IMR-90 (cell line): ENCODE measurements around the gene SWI5. TPM values are rescaled to one million over a fixed set of nuclear protein-coding genes. Genes with fewer than 3 reads are reported as not detected.

Source experiments
- ATAC-seq: fragments of 200-7000 bp; cut with Tn5 transposase; 2 replicates; pipeline ENCODE4 v1.9.1; 2020; ENCODE audit warnings: low read depth, mild to moderate bottlenecking, moderate library complexity
- BruUV-seq: library from RNA; stranded (reverse); fragments of 400-500 nt; replicated peaks from 2 replicates; lab custom pipeline; 2021; lab: Mats Ljungman, UMichigan
- CTCF ChIA-PET: fragments of 300-600 bp; formaldehyde crosslinking; extraction: SDS; loops from one replicate; lab custom pipeline; 2021; ENCODE audit warnings: antibody characterized with exemption; lab: Yijun Ruan, JAX
- POLR2A ChIA-PET: fragments of 300-600 bp; sonication (Branson Sonifier 250); formaldehyde crosslinking; loops from one replicate; lab custom pipeline; 2022; ENCODE audit warnings: antibody characterized with exemption; ENCODE audit not compliant: unreplicated experiment; lab: Charles Lee
- DNase-seq: peaks from one replicate; pipeline ENCODE4 v3.0.0; 2013
- H2AFZ ChIP-seq: replicated peaks from 2 replicates; pipeline ENCODE3; 2013; ENCODE audit warnings: low read length, mild to moderate bottlenecking; ENCODE audit not compliant: poor library complexity
- H2AK5ac ChIP-seq: 2 replicates; pipeline ENCODE4 v1.6.1; 2013; ENCODE audit warnings: low read depth, low read length, inconsistent platforms
- H2AK9ac ChIP-seq: replicated peaks from 2 replicates; pipeline ENCODE3; 2013; ENCODE audit warnings: mild to moderate bottlenecking, low read depth, low read length, moderate library complexity; ENCODE audit not compliant: poor library complexity
- H2BK120ac ChIP-seq: 2 replicates; pipeline ENCODE4 v1.6.1; 2013; ENCODE audit warnings: low read depth, low read length, inconsistent platforms
- H2BK15ac ChIP-seq: 3 replicates; pipeline ENCODE4 v1.6.1; 2013; ENCODE audit warnings: low read depth, low read length, inconsistent platforms
- H2BK20ac ChIP-seq: 2 replicates; pipeline ENCODE4 v1.6.1; 2013; ENCODE audit warnings: low read depth, mild to moderate bottlenecking, inconsistent platforms, low read length, moderate library complexity
- H2BK5ac ChIP-seq: 2 replicates; pipeline ENCODE4 v1.6.1; 2013; ENCODE audit warnings: mild to moderate bottlenecking, low read depth, low read length, inconsistent platforms; ENCODE audit not compliant: poor library complexity, severe bottlenecking
- H3K14ac ChIP-seq: replicated peaks from 2 replicates; pipeline ENCODE4 v1.6.1; 2013; ENCODE audit warnings: low read depth, low read length, inconsistent platforms
- H3K18ac ChIP-seq: 2 replicates; pipeline ENCODE4 v1.6.1; 2013; ENCODE audit warnings: low read depth, low read length, control low read depth
- H3K23ac ChIP-seq: 2 replicates; pipeline ENCODE4 v1.6.1; 2013; ENCODE audit warnings: low read depth, low read length, inconsistent platforms
- H3K27ac ChIP-seq: 2 replicates; pipeline ENCODE4 v1.5.1; 2013; ENCODE audit warnings: mild to moderate bottlenecking, control low read depth, low read length; ENCODE audit not compliant: insufficient read depth
- H3K27me3 ChIP-seq: 2 replicates; pipeline ENCODE4 v1.6.1; 2013; ENCODE audit warnings: low read length; ENCODE audit not compliant: control insufficient read depth, insufficient read depth
- H3K36me3 ChIP-seq: 2 replicates; pipeline ENCODE4 v1.6.1; 2013; ENCODE audit warnings: low read length, mixed read lengths; ENCODE audit not compliant: control insufficient read depth, insufficient read depth
- H3K4ac ChIP-seq: 2 replicates; pipeline ENCODE4 v1.6.1; 2013; ENCODE audit warnings: low read depth, low read length, inconsistent platforms
- H3K4me1 ChIP-seq: 2 replicates; pipeline ENCODE4 v1.6.1; 2013; ENCODE audit warnings: low read length, mixed read lengths; ENCODE audit not compliant: control insufficient read depth, insufficient read depth
- H3K4me2 ChIP-seq: 2 replicates; pipeline ENCODE4 v1.6.1; 2013; ENCODE audit warnings: low read depth, mild to moderate bottlenecking, control low read depth, low read length, moderate library complexity
- H3K4me3 ChIP-seq: 2 replicates; pipeline ENCODE4 v1.5.1; 2013; ENCODE audit warnings: low read depth, mild to moderate bottlenecking, control low read depth, low read length, moderate library complexity; ENCODE audit not compliant: insufficient read depth
- H3K56ac ChIP-seq: 2 replicates; pipeline ENCODE4 v1.6.1; 2013; ENCODE audit warnings: low read length, inconsistent platforms; ENCODE audit not compliant: insufficient read depth; ENCODE audit errors: extremely low read depth
- H3K79me1 ChIP-seq, 2 experiments: 2 replicates each; pipeline ENCODE4 v1.6.1; 2013; ENCODE audit warnings: low read length in 2 of 2, inconsistent platforms in 1 of 2, low read depth in 1 of 2
- H3K9ac ChIP-seq: 2 replicates; pipeline ENCODE4 v1.6.1; 2013; ENCODE audit warnings: low read depth, low read length, control low read depth
- H3K9me1 ChIP-seq: 2 replicates; pipeline ENCODE4 v1.6.1; 2013; ENCODE audit warnings: low read length, inconsistent platforms; ENCODE audit not compliant: insufficient read depth
- H3K9me3 ChIP-seq: 2 replicates; pipeline ENCODE4 v1.6.1; 2013; ENCODE audit warnings: low read length; ENCODE audit not compliant: control insufficient read depth, insufficient read depth
- H4K20me1 ChIP-seq: 2 replicates; pipeline ENCODE4 v1.6.1; 2013; ENCODE audit warnings: low read length, inconsistent platforms; ENCODE audit not compliant: insufficient read depth
- H4K5ac ChIP-seq: 2 replicates; pipeline ENCODE4 v1.6.1; 2013; ENCODE audit warnings: mild to moderate bottlenecking, low read depth, low read length, control low read depth
- H4K8ac ChIP-seq, 2 experiments: 2 replicates each; pipeline ENCODE4 v1.6.1; 2013; ENCODE audit warnings: low read depth in 2 of 2, low read length in 2 of 2, control low read depth in 1 of 2, inconsistent platforms in 1 of 2
- H4K91ac ChIP-seq: 2 replicates; pipeline ENCODE4 v1.6.1; 2013; ENCODE audit warnings: low read depth, low read length, inconsistent platforms; ENCODE audit not compliant: insufficient read depth
- BHLHE40 ChIP-seq: fragments of 150-350 bp; IDR thresholded peaks from 2 replicates; pipeline ENCODE4 v1.6.1; 2016; ENCODE audit warnings: mild to moderate bottlenecking, low read depth, low read length
- CHD1 ChIP-seq: IDR thresholded peaks from 2 replicates; pipeline ENCODE4 v1.6.1; 2012; ENCODE audit warnings: low read depth, low read length, improper control_type of control experiment
- CTCF ChIP-seq: conservative IDR thresholded peaks from 2 replicates; pipeline ENCODE4 v1.5.1; 2012; ENCODE audit warnings: mild to moderate bottlenecking, low read depth, low read length, improper control_type of control experiment
- ELK1 ChIP-seq: fragments of 150-350 bp; IDR thresholded peaks from 2 replicates; pipeline ENCODE4 v1.6.1; 2016; ENCODE audit warnings: low read depth, mild to moderate bottlenecking, low read length, moderate library complexity, borderline replicate concordance
- FOS ChIP-seq: fragments of 150-350 bp; IDR thresholded peaks from 2 replicates; pipeline ENCODE4 v1.6.1; 2016; ENCODE audit warnings: low read depth, low read length
- MAFK ChIP-seq: IDR thresholded peaks from 2 replicates; pipeline ENCODE4 v1.6.1; 2012; ENCODE audit warnings: low read depth, low read length, improper control_type of control experiment
- MXI1 ChIP-seq: IDR thresholded peaks from 2 replicates; pipeline ENCODE4 v1.6.1; 2012; ENCODE audit warnings: low read depth, mild to moderate bottlenecking, low read length, moderate library complexity, borderline replicate concordance
- NFE2L2 ChIP-seq: fragments of 150-350 bp; IDR thresholded peaks from 2 replicates; pipeline ENCODE4 v1.6.1; 2016; ENCODE audit warnings: low read depth, mild to moderate bottlenecking, low read length
- POLR2A ChIP-seq: IDR thresholded peaks from 2 replicates; pipeline ENCODE4 v1.6.1; 2012; ENCODE audit warnings: mild to moderate bottlenecking, low read depth, low read length
- RAD21 ChIP-seq: IDR thresholded peaks from 2 replicates; pipeline ENCODE4 v1.6.1; 2012; ENCODE audit warnings: low read length, improper control_type of control experiment
- RCOR1 ChIP-seq: IDR thresholded peaks from 2 replicates; pipeline ENCODE4 v1.6.1; 2012; ENCODE audit warnings: mild to moderate bottlenecking, low read length, improper control_type of control experiment; ENCODE audit not compliant: insufficient replicate concordance
- RFX5 ChIP-seq: IDR thresholded peaks from 2 replicates; pipeline ENCODE4 v1.8.0; 2012; ENCODE audit warnings: low read depth, mild to moderate bottlenecking, low read length, moderate library complexity
- SMC3 ChIP-seq: fragments of 150-350 bp; IDR thresholded peaks from 2 replicates; pipeline ENCODE4 v1.6.1; 2016; ENCODE audit warnings: low read depth, mild to moderate bottlenecking, antibody characterized with exemption, low read length, moderate library complexity
- WGBS, 2 experiments: methylation state at CpG; one replicate each; pipeline versions ENCODE4 v1.1.5 to v1.1.7; 2013; ENCODE audit warnings: missing lambda C conversion rate in 2 of 2; ENCODE audit not compliant: insufficient read length in 1 of 2; ENCODE audit errors: extremely low coverage in 2 of 2; 5-methylcytosine and 5-hydroxymethylcytosine counted together
- dilution Hi-C: fragments of 300-500 bp; cut with HindIII; formaldehyde crosslinking; loops from one replicate; pipeline ENCODE4 v1.14.3; 2018; ENCODE audit warnings: low sequenced_read_pairs; ENCODE audit not compliant: unreplicated experiment
- in situ Hi-C: fragments of 300-500 bp; cut with MboI; formaldehyde crosslinking; loops from 3 replicates; pipeline ENCODE4 v1.14.3; 2019; ENCODE audit warnings: low sequenced_read_pairs, inconsistent platforms, mixed read lengths
- intact Hi-C: fragments of 100-400 bp; cut with micrococcal nuclease; formaldehyde crosslinking; loops from 2 replicates; pipeline ENCODE4 v1.10.0; 2022
- polyA plus RNA-seq, 3 experiments: library from polyadenylated mRNA; depleted of rRNA; stranded (reverse); fragments of >200 nt; gene quantifications; 2 replicates each; pipeline ENCODE4 v1.2.3, GENCODE V29; 2012; ENCODE audit warnings: low replicate concordance in 1 of 3
- total RNA-seq: library from RNA; depleted of rRNA; stranded (reverse); fragments of >200 nt; gene quantifications from 2 replicates; pipeline ENCODE4 v1.2.3, GENCODE V29; 2012

SWI5 gene
- total and polyA plus RNA-seq, 2 of the 4 experiments (the other 2 are of a cell fraction) = 38.9 to 93.5 TPM

- Histone ChIP-seq H3K9ac (peak overlapping the region; percentile 74), H3K27me3 (no peaks in the 10 kb centered on the region), H3K27ac (peak overlapping the region; percentile 76), H2AFZ (peak overlapping the region; percentile 82), H3K4me2 (peak overlapping the region; percentile 77), H3K18ac (peak overlapping the region; percentile 78), H2AK5ac (peak overlapping the region; percentile 98), H4K8ac (peak overlapping the region; percentile 95; a peak in 3 of 4 replicates), H4K20me1 (no peaks in the 10 kb centered on the region), H4K91ac (peak overlapping the region; percentile 67), H2BK20ac (peak overlapping the region; percentile 62; the same call in 1 of the 2 replicates), H3K4me1 (peaks cover 26% of the 10 kb centered on the region), H2BK15ac (peak overlapping the region; percentile 45; the same call in 1 of the 3 replicates), H3K56ac (no peak overlapping the region; the same call in 1 of the 2 replicates), H3K4me3 (peak overlapping the region; percentile 47), H2BK5ac (peak overlapping the region; percentile 46), H3K4ac (peak overlapping the region; percentile 95), H3K9me1 (peaks cover 23% of the 10 kb centered on the region), H3K23ac (peak overlapping the region; percentile 89; the same call in 1 of the 2 replicates), H3K9me3 (no peaks in the 10 kb centered on the region), H3K36me3 (no peaks in the 10 kb centered on the region), H2BK120ac (peak overlapping the region; percentile 42; the same call in 1 of the 2 replicates), H3K14ac (peak overlapping the region; percentile 83), H3K79me1 (peaks cover 0 to 15% of the 10 kb centered on the region in 2 experiments; a peak in 2 of 4 replicates), H2AK9ac (peak overlapping the region; percentile 99), H4K5ac (peak overlapping the region; percentile 75)
- ChIA-PET CTCF (no interaction called here), POLR2A (no interaction called here)
- TF ChIP-seq SMC3 (no peak), MXI1 (no peak), RFX5 (no peak), RCOR1 (no peak), RAD21 (no peak), FOS (no peak), POLR2A (no peak), NFE2L2 (no peak), BHLHE40 (no peak), MAFK (no peak), CHD1 (no peak), ELK1 (no peak), CTCF (no peak)
- 60% methylated on average over 1 of the region's 13 CpGs; no CpG with 5 or more reads in 1 of the 2 experiments for WGBS, 2 experiments
- BruUV-seq = no TSS peak
- in situ Hi-C loops (no loop called here), dilution Hi-C loops (no loop called here), intact Hi-C loops (no loop called here)
- DNase-seq = no peak
- peak; percentile 24 for ATAC-seq
Measured at GRCh38 chr9:128244091-128244836, 31.8 kb upstream of the SWI5 start.
